ENCODE results near the gene CDH22. TPM values are rescaled to one million over a fixed set of nuclear protein-coding genes. Genes with fewer than 3 reads are reported as not detected.

Gene CDH22
- total RNA-seq, 6 experiments from 2014 or later: not detected

GRCh38 chr20:46269372-46269771, 38.9 kb downstream of the CDH22 start:
- Histone ChIP-seq H3K27me3 (no peaks in the 10 kb centered on the region), H3K9me3 (no peaks in the 10 kb centered on the region), H3K36me3 (no peaks in the 10 kb centered on the region), H3K4me3 (no peak overlapping the region), H3K27ac (no peak overlapping the region), H3K4me1 (no peaks in the 10 kb centered on the region)
- 41% methylated on average over 5 of the region's 7 CpGs for WGBS (ENCODE audit: insufficient coverage, low coverage, low lambda C conversion rate, missing lambda C conversion rate)
- DNase-seq: no peak
- TF ChIP-seq POLR2A (IDR thresholded peaks at IDR 0.05) (no peak), CTCF (IDR thresholded peaks at IDR 0.05) (no peak)
- no peak for ATAC-seq
- intact Hi-C loops (cut with DNase I): no loop called here

DNA sequence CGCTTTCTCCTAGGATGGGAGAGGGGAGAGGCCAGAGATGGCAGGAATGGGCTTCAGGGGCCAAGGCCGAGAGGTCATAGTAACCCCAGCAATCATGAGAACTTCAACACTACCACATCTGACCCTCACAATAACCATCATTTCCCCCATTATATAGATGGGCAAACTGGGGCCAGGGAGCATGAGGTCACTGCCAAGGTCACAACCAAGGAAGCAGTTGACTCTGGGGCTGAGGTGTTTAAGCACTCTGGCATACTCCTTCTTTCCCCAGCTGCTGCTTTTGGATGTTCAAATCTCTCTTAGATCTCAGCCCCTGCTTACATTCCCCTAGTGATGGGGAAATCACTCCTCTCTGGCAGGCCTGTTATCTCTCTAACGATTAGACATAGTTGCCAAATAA, 39.6 kb downstream of the CDH22 start:
- Histone ChIP-seq H3K36me3 (no peaks in the 10 kb centered on the region), H3K27ac (no peak overlapping the region), H3K27me3 (no peaks in the 10 kb centered on the region), H3K4me3 (no peak overlapping the region), H3K9me3 (no peaks in the 10 kb centered on the region), H3K4me1 (no peaks in the 10 kb centered on the region)
- no peak for ATAC-seq
- no peak for TF ChIP-seq POLR2A (IDR thresholded peaks at IDR 0.05)
- no peak for TF ChIP-seq CTCF (IDR thresholded peaks at IDR 0.05)
- intact Hi-C loops (cut with DNase I): no loop called here
- 0% methylated on average over 1 of the region's 3 CpGs for WGBS (ENCODE audit: insufficient coverage, low coverage, low lambda C conversion rate, missing lambda C conversion rate)
- no peak for DNase-seq

GRCh38 chr20:46268131-46268614, 40.1 kb downstream of the CDH22 start:
- intact Hi-C loops (cut with DNase I): no loop called here
- ATAC-seq (no peak), DNase-seq (no peak)
- TF ChIP-seq POLR2A (IDR thresholded peaks at IDR 0.05) (no peak), CTCF (IDR thresholded peaks at IDR 0.05) (no peak)
- 35% methylated on average over 14 of the region's 19 CpGs for WGBS (ENCODE audit: insufficient coverage, low coverage, low lambda C conversion rate, missing lambda C conversion rate)
- no peaks in the 10 kb centered on the region for H3K36me3 ChIP-seq
- H3K4me1 ChIP-seq: no peaks in the 10 kb centered on the region
- no peak overlapping the region for H3K4me3 ChIP-seq
- H3K27me3 ChIP-seq: no peaks in the 10 kb centered on the region
- no peak overlapping the region for H3K27ac ChIP-seq
- H3K9me3 ChIP-seq: no peaks in the 10 kb centered on the region

GRCh38 chr20:46267108-46268105, 40.9 kb downstream of the CDH22 start:
- no peaks in the 10 kb centered on the region for H3K4me1 ChIP-seq
- no peak overlapping the region for H3K4me3 ChIP-seq
- H3K27me3 ChIP-seq: no peaks in the 10 kb centered on the region
- TF ChIP-seq CTCF (IDR thresholded peaks at IDR 0.05) (no peak), POLR2A (IDR thresholded peaks at IDR 0.05) (no peak)
- ATAC-seq (no peak), DNase-seq (no peak)
- H3K27ac ChIP-seq: no peak overlapping the region
- no peaks in the 10 kb centered on the region for H3K9me3 ChIP-seq
- WGBS (ENCODE audit: insufficient coverage, low coverage, low lambda C conversion rate, missing lambda C conversion rate): 34% methylated on average over 5 of the region's 11 CpGs
- intact Hi-C loops (cut with DNase I): no loop called here
- H3K36me3 ChIP-seq: no peaks in the 10 kb centered on the region

Data from right lobe of liver (tissue), 6 donors.